ENCODE data around the gene HPSE2.
"Not testable (repeated sequence)": the region's sequence is repeated elsewhere in the genome, so short reads cannot be mapped to it uniquely, and the experiment has no call there.

DNA sequence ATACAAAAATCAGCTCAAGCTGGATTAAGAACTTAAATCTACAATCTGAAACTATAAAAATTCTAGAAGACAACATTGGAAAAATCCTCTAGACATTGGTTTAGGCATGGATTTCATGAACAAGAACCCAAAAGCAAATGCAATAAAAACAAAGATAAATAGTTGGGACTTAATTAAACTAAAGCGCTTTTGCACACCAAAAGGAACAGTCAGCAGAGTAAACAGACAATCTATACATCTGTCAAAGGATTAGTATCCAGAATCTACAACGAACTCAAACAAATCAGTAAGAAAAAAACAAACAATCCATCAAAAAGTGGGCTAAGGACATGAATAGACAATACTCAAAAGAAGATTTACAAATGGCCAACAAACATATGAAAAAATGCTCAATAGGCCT, 733.1 kb downstream of the HPSE2 start:
- TF ChIP-seq, protein P1, sequence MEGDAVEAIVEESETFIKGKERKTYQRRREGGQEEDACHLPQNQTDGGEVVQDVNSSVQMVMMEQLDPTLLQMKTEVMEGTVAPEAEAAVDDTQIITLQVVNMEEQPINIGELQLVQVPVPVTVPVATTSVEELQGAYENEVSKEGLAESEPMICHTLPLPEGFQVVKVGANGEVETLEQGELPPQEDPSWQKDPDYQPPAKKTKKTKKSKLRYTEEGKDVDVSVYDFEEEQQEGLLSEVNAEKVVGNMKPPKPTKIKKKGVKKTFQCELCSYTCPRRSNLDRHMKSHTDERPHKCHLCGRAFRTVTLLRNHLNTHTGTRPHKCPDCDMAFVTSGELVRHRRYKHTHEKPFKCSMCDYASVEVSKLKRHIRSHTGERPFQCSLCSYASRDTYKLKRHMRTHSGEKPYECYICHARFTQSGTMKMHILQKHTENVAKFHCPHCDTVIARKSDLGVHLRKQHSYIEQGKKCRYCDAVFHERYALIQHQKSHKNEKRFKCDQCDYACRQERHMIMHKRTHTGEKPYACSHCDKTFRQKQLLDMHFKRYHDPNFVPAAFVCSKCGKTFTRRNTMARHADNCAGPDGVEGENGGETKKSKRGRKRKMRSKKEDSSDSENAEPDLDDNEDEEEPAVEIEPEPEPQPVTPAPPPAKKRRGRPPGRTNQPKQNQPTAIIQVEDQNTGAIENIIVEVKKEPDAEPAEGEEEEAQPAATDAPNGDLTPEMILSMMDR (conservative IDR thresholded peaks at IDR 0.05), result not testable (repeated sequence)
- not testable (repeated sequence) for TF ChIP-seq ZFX (IDR thresholded peaks at IDR 0.05)

Data from C4-2B (cell line).